Measurements from ENCODE around the gene ORAI3.

ORAI3 gene

GRCh38 chr16:30947859-30948666 is 805 bp upstream of the ORAI3 start:
- peak; percentile 95 to 96 for DNase-seq (ENCODE audit: low read depth in 2 of 2)

GRCh38 chr16:30949650-30950515 is 1.0 kb downstream of the ORAI3 start:
- no peak for DNase-seq (ENCODE audit: low read depth in 2 of 2)

- DNase-seq (ENCODE audit: low read depth in 2 of 2), result no peak
Measured at GRCh38 chr16:30950516-30951065, 1.7 kb downstream of the ORAI3 start.

- no peak for DNase-seq (ENCODE audit: low read depth in 2 of 2)
Measured at GRCh38 chr16:30951193-30951592, 2.3 kb downstream of the ORAI3 start.

GRCh38 chr16:30951750-30952149 is 2.9 kb downstream of the ORAI3 start:
- DNase-seq (ENCODE audit: low read depth in 2 of 2), result no peak

GRCh38 chr16:30953111-30953510 is 4.2 kb downstream of the ORAI3 start:
- no peak for DNase-seq (ENCODE audit: low read depth in 2 of 2)

- peak; percentile 39 to 40 for DNase-seq (ENCODE audit: low read depth in 2 of 2)
Measured at GRCh38 chr16:30953511-30954124, 4.8 kb downstream of the ORAI3 start.

- no peak for DNase-seq (ENCODE audit: low read depth in 2 of 2)
Measured at GRCh38 chr16:30954993-30955392, 6.1 kb downstream of the ORAI3 start.

GRCh38 chr16:30956601-30957455 is 8.0 kb downstream of the ORAI3 start:
- peak; percentile 71 for DNase-seq (ENCODE audit: low read depth in 2 of 2)

GRCh38 chr16:30957456-30958174 is 8.7 kb downstream of the ORAI3 start, which contains the start of gene SETD1A:
Gene SETD1A (plus strand): TSS chr16:30957754. CDS start chr16:30958732, 978 bp downstream.
- DNase-seq (ENCODE audit: low read depth in 2 of 2), result peak; percentile 91 to 92

GRCh38 chr16:30958175-30959079 is 9.6 kb downstream of the ORAI3 start:
- peak in 1 of 2 experiments; percentile 20 for DNase-seq (ENCODE audit: low read depth in 2 of 2)

GRCh38 chr16:30961384-30961783 is 12.5 kb downstream of the ORAI3 start:
- no peak for DNase-seq (ENCODE audit: low read depth in 2 of 2)

- no peak for DNase-seq (ENCODE audit: low read depth in 2 of 2)
Measured at GRCh38 chr16:30963925-30964511, 15.2 kb downstream of the ORAI3 start.

- DNase-seq (ENCODE audit: low read depth in 2 of 2), result no peak
Measured at GRCh38 chr16:30964574-30965226, 15.8 kb downstream of the ORAI3 start.

- DNase-seq (ENCODE audit: low read depth in 2 of 2), result no peak
Measured at GRCh38 chr16:30965436-30965835, 16.6 kb downstream of the ORAI3 start.

- no peak for DNase-seq (ENCODE audit: low read depth in 2 of 2)
Measured at GRCh38 chr16:30966033-30966619, 17.3 kb downstream of the ORAI3 start.

GRCh38 chr16:30967795-30968194 is 18.9 kb downstream of the ORAI3 start:
- DNase-seq (ENCODE audit: low read depth in 2 of 2), result no peak
